HG02759 (cell line): ENCODE measurements around the gene AHI1.

Experiments
- ATAC-seq: cut with Tn5 transposase; IDR thresholded peaks from one replicate; pipeline ENCODE4 v1.9.1; 2021; ENCODE audit warnings: mild to moderate bottlenecking, moderate library complexity; ENCODE audit not compliant: unreplicated experiment

The AHI1 gene

DNA sequence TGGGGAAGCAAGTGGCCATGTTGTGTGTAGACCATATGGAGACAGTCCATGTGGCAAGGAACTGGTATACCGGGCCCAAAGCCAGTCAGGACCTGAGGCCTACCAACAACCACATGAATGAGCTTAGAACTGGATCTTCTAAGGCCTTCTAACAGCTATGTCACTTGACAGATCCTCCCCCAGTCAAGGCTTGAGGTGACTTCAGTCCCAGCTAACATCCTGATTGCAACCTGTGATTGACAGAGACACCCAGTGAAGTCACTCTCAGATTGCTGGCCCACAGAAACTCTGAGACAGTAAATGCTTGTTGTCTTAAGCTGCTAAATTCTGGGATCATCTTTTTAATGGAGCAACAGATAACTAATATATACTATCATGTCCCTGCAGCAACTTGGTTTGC, 32.9 kb downstream of the AHI1 start:
- no peak for ATAC-seq

DNA sequence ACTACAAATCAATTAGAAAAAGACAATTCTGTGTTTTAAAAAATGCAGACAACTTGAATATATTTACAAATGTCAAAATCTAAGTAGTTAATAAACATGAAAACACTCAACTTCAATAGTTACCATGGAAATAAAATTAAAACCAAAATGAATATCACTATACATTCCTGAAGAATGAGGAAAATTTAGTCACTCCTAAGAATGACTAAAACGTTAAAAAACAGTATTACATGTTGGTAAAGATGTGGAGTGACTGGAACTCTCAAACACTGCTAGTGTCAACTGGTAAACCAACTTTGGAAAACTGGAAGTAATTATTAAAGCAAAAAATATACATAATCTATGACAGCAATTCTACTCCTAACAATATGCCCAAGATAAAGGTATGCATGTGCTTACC, 36.3 kb downstream of the AHI1 start:
- no peak for ATAC-seq

DNA sequence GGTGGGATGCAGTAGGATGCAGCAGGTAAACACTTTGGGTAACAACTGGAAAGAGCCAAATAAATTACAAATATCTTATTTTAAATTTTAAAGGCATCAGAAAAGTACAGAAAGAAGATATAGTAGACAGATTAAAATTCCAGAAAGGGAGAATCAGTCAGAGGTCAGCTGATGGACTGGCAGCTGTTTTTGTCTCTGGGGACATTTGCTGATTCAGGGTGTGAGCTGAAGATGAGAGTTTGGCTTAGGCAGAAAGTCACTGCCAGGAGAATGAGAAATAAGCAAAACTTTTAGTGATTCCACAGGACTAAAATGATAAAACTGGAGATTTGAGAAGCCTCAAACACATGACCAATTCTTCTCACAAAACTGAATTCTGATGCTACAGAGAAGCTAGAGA, 39.5 kb downstream of the AHI1 start:
- no peak for ATAC-seq

DNA sequence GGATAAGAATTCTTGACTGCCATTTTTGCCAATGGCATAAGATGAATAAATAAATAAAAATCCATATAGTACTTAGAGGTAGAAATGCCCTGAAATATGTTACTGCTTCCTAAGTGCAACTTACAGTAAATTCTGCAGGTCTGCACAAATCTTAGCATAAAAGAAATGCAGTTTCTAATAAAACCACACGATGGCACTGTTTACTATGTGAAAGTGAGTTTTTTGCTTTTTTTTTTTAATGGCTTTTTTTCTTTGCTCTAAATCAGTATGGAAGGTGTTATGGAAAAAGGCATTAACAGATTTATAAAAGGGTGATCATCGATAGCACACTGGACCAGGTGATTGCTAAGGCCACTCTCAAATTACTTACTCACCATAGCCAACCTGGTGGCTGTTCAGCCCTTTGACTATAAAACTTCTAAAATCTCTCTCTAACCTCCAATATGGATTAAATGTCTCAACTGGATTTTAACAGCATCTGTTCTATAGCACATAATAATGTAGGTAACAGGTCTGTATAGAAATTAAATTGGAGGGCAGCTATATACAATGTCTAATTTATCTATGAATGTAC, 45.8 kb downstream of the AHI1 start:
- no peak for ATAC-seq

DNA sequence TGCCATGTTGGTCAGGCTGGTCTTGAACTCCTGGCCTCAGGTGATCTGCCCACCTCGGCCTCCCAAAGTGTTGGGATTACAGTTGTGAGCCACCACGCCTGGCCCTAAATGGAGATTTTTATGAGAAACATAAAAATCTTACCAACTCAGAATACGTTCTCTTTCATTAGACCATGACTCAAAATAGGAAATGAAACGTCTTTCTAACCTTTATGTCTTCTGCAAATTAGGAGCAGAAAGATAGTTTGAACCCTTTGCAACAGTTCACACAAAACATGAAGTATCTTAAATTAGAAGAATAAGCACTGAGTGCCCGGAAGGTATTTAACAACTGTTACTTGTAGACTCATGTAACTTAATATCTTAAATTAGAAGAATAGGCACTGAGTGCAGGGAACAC, 48.3 kb downstream of the AHI1 start:
- no peak for ATAC-seq

DNA sequence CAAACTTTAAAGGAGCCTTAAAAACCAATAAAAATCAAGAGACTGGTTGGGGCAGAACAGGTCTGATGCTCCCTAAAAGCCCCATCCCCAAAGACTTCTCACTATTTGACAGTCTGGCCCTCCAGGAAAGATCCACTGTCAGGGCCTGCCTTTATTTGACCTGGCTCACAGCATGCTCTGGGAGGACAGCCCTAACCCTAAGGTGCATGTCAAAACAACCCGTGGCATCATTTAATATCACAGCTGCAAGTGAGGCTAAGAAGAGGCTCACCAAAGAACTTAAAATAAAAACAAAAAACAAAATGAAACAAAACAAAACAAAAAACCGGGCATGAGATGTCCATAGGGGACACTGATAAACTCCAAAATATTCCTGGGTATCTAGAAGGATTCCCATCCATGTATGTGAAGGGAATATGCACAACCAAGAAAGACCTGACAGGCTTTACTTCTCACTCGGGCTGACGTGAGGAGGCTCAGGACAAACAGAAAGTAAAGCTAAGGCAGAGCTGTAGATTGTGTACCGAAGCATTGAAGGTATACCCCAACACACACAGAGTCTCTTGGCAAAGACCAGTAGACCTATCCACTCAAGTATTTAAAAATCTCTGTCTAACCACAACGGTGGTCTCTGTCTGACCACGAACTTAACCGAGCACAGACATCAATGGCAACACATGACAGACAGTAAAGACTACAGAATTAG, 57.3 kb downstream of the AHI1 start:
- peak; percentile 57 for ATAC-seq

DNA sequence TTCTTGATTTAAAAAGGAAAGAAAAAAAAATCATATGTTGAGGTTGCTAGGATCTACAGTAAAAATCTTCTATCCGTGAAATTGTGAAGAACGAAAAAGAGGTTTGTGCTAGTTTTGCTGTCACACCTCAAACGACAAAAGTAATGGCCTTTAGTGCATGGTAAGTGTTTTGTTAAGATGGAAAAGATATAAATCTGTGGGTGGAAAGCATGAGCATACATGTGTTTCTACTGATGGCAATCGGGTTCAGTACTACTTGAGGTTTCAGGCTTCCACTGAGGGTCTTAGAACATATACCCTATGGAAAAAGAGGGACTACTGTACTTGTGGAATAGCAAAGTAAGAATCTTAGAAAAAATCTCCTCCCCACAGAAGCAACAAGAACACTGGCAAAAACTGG, 58.0 kb downstream of the AHI1 start:
- no peak for ATAC-seq

DNA sequence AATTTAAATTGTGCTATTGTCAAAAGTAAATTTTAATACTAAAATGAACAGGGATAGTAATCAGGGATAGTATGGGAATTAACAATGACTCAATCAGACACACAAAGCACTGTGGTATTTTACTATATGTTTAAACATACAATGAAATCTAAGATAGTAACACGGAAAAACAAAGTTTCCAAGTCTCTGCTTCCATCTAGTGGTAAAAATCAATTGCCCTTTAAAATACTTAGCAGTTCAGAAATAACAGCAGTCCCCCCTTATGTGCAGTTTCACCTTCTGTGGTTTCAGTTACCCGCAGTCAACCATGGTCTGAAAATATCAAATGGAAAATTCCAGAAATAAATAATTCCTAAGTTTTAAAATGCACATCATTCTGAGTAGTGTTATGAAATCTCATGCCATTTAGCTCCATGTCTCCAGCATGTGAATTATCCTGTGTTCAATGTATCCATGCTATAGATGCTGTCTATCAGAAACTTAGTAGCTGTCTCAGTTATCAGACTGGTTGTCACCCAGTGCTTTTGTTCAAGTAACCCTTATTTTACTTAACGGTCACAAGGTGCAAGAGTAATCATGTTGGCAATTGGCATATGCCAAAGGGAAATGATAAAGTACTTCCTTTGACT, 58.5 kb downstream of the AHI1 start:
- peak; percentile 51 for ATAC-seq

DNA sequence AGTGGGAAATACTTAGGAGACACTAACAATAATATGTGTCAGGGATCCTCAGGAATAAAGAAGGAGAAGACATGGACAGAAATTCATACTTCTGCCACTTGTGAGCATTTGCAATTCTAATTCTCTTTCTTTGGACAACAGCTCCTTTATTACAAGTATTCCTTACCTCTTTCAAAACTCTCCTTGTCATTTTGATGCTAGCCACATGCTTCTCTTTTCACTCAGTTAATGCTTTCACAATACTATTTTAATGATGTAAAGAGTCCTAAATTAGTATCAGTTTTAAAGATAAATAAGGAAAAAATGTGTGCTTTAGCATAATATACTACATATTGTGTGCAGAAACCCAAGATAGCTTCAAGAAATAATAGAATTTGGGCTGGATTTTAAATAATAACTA, 62.5 kb downstream of the AHI1 start:
- no peak for ATAC-seq

DNA sequence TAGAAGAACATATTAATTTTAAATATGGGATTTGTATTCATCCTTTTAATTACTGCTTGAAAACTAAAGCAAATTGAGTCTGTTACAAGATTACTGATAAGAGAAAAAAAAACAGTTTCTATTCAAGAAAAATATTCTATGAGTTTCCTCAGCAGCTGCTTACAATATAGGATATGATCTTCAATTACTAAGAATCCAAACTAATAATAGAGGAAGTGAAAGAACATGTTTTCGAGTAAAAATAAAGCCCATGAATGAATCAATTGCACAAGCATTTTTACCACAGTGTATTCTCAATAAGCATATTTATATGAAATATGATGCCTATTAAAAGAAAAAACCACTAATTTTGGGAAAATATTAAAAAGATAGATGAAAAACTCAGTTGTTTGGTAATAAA, 63.4 kb downstream of the AHI1 start:
- ATAC-seq, result no peak

DNA sequence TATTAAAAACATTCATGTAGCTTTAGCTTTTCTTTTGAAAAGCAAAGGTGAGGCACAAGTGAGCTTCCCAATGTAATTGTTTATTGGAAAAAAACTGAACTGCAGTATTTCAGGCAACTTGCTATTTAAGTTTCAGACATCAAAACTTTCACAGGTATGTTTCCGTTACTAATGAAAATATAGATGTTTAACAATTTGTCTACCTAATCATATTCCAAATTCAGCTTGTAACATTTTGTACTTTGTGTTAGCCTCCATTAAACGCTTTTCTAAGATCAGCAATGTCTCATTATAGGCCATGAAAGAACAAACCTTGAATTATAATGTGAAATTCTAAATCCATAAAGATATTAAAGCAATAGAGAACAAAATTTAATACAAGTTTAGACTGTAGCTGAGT, 69.5 kb downstream of the AHI1 start:
- ATAC-seq, result no peak

DNA sequence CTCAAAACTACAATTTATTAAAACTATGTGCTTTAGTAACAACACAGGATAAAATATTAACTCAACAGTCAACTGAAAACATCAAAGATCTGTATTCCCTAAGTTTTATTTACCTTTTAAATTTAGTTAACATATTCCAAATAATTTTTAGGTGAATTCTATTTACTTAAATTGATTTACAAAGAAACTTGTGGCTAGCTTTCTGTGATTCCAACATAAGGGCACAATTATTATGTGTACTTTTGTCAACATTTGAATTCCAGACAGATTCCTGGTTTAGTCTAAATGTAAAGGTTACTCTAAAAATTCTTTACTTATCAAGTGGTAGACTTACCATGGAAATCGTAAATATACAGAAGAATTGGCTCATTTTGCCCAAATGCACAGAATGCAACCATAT, 70.7 kb downstream of the AHI1 start:
- no peak for ATAC-seq

DNA sequence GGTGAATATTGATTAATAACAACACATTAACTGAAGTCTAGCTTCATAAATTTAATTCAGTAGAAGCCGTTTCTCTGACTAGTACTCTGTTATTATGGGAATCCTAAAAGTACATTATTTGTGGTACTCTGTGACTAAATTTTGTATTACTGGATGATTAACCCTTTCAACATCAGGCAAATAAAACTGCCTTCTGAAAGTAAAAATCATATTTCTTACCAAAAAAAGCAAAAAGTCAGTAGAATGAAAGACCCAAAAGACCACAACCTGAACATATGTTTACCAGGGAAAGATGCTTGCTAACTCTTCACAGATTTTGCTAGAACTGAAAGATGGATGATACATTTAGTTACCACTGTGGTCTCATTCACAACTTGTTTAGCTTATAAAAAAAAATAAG, 73.2 kb downstream of the AHI1 start:
- ATAC-seq, result no peak

DNA sequence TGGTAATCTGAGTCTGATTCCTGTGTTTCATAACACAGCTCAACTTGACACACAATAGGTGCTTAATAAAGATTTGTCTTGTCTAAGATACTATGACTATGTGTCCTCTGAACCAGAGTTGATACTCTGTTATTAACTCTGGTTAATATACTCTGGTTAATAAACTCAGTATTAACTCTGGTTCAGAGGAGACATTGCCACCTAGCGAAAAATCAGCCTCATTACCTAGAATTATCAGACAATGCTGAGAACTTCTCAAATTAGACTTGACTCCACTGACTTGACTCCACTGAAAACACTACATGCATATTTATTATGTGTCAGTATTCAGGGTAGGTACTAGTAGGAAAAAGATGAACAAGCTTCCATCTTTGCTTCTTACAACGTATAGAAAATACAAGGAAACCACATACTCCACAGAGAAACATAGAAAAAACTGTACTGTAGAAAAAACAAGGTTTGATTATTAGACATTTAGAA, 73.9 kb downstream of the AHI1 start:
- peak; percentile 93 for ATAC-seq

DNA sequence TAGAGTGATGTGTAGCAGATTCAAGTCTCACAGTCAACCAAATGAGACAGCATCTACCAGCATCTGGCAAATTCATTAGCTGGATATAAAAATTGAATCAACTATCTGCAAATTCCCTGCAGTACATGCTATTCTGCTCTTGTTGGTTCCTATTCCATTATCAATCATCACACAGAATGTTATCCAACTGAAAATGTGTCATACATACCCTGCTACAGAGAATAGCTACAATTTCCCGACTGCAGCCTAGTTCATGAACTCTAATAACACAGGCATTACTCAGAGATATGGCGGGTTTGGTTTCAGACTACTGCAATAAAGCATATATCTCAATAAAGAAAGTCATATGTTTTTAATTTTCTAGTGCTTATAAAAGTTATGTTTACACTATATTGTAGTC, 78.4 kb downstream of the AHI1 start:
- ATAC-seq, result no peak

DNA sequence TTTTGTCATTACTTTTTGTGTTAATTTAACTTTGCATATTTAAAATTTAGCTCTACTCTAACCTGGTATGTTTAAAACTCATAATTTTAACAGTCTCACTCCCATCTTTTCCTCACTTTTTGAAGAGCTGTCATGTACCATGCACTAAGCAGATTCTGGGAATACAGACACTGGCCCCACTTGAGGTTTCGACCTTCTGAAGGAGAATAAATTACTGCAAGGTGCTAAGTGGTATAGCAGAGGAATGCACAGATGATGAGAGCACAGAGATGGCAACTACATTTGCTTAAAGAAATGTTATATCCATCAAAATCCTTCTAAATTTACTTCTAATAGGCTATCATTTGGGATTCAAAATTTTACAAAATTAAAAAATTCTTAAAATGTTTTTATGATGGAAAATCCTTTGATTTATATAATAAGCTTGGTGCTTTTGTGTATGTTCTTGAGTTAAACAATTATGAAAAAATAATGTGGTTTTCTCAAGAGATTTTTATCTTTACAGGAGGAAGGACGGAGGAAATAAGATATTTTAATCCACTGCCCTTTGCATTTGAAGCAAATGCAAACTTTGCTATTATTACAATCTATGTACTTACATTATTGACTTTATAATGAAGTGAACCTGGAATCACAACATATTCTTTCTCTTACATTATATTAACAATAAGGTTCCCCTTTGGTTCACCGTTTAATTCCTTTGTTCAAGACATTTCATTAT, 79.3 kb downstream of the AHI1 start:
- no peak for ATAC-seq

DNA sequence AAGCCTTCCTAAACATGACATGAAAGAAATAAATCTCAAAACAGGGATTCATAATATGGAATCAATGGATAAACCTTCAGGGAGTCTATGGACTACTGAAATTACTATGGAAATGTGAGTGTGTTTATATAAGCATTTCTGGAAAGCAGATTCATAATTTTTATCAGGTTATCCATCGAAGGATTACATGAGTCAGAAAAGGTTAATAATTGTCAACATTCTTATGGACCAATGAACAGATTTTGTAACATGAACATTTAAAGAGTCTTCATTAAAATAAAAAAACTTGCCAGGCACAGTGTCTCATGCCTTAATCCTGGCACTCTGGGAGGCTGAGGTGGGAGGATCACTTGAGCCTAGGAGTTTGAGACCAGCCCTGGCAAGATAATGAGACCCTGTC, 84.8 kb downstream of the AHI1 start:
- ATAC-seq, result no peak

DNA sequence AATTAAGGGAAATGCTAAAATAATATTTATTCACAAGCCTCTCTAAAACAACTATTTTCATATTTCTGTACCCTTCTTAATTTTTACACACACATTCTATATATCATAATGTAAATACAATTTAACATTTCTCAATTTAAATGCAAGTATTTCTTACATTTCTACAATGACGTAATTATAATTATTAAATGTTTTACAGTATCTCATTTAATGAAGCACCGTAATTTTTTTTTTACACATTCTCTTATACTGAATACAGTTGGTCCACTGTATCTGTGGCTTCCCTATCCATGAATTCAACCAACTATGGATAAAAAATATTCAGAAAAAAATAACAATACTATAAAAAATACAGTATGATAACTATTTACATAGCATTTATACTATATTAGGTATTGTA, 85.7 kb downstream of the AHI1 start:
- ATAC-seq, result no peak

DNA sequence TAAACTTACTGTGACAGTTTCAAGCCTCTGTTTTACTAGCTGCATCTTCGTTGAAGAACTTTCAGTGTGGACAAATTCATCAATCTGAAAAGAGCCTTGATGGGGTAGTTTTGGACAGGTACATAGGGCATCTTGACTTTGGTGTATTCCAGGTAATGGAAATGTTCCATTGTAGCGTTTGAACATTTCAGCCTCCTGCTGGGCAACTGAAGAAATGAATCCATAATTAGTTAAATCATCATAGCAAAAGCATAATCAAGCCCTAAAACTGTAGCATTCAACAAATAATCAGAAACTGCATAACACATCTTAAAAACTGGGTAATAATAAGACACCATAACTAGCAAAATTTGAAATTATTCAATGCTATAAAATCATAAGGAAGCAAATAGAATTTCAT, 86.2 kb downstream of the AHI1 start:
- no peak for ATAC-seq

DNA sequence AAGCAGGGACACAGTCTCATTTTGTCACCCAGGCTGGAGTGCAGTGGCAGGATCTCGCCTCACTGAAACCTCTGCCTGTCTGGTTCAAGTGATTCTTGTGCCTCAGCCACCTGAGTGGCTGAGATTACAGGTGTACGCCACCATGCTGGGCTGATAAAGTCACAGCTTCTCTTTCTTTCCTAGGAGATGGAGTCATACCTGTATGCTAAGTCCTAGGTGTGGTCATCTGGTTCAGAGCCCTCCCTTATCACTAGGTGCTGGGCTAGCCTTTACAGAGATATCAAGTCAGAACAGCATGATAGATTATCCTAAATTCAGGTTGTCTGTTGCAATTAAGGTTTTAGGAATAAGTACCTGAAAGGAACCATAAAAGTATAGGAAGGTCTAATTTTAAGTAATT, 86.7 kb downstream of the AHI1 start:
- no peak for ATAC-seq

DNA sequence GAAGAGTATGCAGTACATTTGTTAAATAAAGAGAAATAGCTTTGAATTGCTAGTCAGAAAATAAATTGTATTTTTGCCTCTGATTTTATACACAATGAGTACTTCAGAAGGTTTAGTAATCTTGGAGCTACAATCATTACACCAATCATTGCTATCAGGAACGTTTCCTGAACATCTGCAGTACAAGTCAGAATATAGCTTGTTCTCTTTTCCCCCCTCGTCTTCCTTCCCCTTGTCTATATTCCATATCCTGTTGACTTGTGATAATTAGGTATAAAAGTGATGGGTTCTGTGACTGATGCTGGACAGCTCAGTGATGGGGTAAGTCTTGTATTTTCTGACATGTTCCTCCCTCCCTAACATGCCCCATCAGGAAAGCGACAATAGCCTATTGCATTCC, 94.0 kb downstream of the AHI1 start:
- no peak for ATAC-seq

DNA sequence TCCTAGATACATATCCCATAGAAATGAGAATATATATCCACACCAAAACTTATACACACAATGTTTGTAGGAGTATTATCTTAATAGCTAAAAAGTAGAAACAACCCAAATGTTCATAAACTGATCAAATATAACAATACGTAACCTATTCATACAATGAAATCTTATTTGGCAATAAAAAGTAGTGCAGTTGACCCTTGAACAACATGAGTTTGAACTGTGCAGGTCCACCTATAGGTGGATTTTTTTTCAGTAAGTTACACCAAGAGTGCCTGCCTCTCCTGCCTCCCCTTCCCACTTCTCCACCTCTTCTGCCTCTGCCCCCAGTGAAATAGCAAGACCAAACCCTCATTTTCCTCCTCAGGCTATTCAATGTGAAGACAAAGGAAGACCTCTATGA, 95.2 kb downstream of the AHI1 start:
- ATAC-seq, result no peak
